ENCODE measurements around the gene DSCAM. TPM values are rescaled to one million over a fixed set of nuclear protein-coding genes. Genes with fewer than 3 reads are reported as not detected.

The DSCAM gene
- total RNA-seq, 3 donors from 2014 or later, result not detected

DNA sequence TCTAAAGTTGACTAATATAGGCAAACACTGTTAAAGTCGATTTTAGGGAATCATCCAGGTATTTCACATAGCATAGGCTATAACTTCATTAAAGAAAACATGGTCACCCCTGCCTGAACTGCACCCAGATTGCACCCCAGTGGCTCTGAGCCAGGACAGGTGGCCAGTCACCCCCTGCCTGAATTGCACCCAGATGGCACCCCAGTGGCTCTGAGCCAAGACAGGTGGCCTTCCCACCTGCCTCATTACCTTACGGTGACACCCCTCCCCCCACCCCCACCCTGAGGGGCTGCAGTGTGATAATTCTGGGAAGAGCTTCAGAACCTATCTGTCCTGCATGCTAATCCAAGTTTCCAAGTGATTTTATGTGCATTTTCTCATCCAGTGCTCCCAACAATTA, 78.9 kb downstream of the DSCAM start:
- Mint-ChIP-seq H3K9me3 (peaks cover 3% of the 10 kb centered on the region), H3K27me3 (ENCODE audit: low read depth) (no peaks in the 10 kb centered on the region), H3K4me1 (ENCODE audit: low read depth) (no peaks in the 10 kb centered on the region), H3K4me3 (no peak overlapping the region), H3K36me3 (ENCODE audit: insufficient read depth) (no peaks in the 10 kb centered on the region)
- ATAC-seq (no peak), DNase-seq (no peak)

GRCh38 chr21:40766381-40766780, 80.6 kb downstream of the DSCAM start:
- H3K27me3 Mint-ChIP-seq (ENCODE audit: low read depth), result no peaks in the 10 kb centered on the region
- ATAC-seq, result no peak
- no peak for DNase-seq
- peaks cover 3% of the 10 kb centered on the region for H3K9me3 Mint-ChIP-seq
- H3K4me3 Mint-ChIP-seq, result no peak overlapping the region
- H3K36me3 Mint-ChIP-seq (ENCODE audit: insufficient read depth), result no peaks in the 10 kb centered on the region
- H3K4me1 Mint-ChIP-seq (ENCODE audit: low read depth), result no peaks in the 10 kb centered on the region

DNA sequence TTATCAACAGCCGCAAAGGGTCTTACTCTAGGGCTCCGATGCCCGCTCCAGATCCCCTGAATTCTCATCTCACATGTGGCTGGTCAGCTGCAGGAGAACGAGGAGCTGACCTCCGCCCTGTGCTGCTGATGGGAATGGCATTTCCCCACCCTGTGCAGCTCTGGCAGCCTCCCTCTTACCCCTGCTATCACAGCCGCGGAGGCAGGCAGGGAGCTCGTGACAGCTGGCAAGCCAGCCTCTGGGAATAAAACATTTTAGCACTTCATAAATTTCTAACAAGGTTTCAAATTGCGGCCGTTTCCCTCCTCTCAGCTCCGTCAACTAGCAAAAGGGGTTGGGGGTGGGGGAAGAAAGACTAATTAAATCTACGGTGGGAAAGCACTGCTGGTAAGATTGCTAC, 81.1 kb downstream of the DSCAM start:
- peaks cover 3% of the 10 kb centered on the region for H3K9me3 Mint-ChIP-seq
- no peaks in the 10 kb centered on the region for H3K36me3 Mint-ChIP-seq (ENCODE audit: insufficient read depth)
- no peak overlapping the region for H3K4me3 Mint-ChIP-seq
- no peaks in the 10 kb centered on the region for H3K27me3 Mint-ChIP-seq (ENCODE audit: low read depth)
- no peak for DNase-seq
- ATAC-seq, result no peak
- H3K4me1 Mint-ChIP-seq (ENCODE audit: low read depth), result no peaks in the 10 kb centered on the region

GRCh38 chr21:40760821-40761220, 86.1 kb downstream of the DSCAM start:
- Mint-ChIP-seq H3K4me1 (ENCODE audit: low read depth) (no peaks in the 10 kb centered on the region), H3K4me3 (no peak overlapping the region), H3K27me3 (ENCODE audit: low read depth) (no peaks in the 10 kb centered on the region), H3K9me3 (peaks cover 3% of the 10 kb centered on the region), H3K36me3 (ENCODE audit: insufficient read depth) (no peaks in the 10 kb centered on the region)
- ATAC-seq (no peak), DNase-seq (no peak)

GRCh38 chr21:40759061-40759460, 87.9 kb downstream of the DSCAM start:
- no peaks in the 10 kb centered on the region for H3K4me1 Mint-ChIP-seq (ENCODE audit: low read depth)
- H3K4me3 Mint-ChIP-seq, result no peak overlapping the region
- H3K36me3 Mint-ChIP-seq (ENCODE audit: insufficient read depth), result no peaks in the 10 kb centered on the region
- ATAC-seq (no peak), DNase-seq (no peak)
- no peaks in the 10 kb centered on the region for H3K27me3 Mint-ChIP-seq (ENCODE audit: low read depth)
- peaks cover under 1% of the 10 kb centered on the region for H3K9me3 Mint-ChIP-seq

- ATAC-seq (no peak), DNase-seq (no peak)
- Mint-ChIP-seq H3K4me3 (no peak overlapping the region), H3K4me1 (ENCODE audit: low read depth) (no peaks in the 10 kb centered on the region), H3K36me3 (ENCODE audit: insufficient read depth) (no peaks in the 10 kb centered on the region), H3K27me3 (ENCODE audit: low read depth) (no peaks in the 10 kb centered on the region), H3K9me3 (no peaks in the 10 kb centered on the region)
Observed at GRCh38 chr21:40757366-40757765, 89.6 kb downstream of the DSCAM start.

DNA sequence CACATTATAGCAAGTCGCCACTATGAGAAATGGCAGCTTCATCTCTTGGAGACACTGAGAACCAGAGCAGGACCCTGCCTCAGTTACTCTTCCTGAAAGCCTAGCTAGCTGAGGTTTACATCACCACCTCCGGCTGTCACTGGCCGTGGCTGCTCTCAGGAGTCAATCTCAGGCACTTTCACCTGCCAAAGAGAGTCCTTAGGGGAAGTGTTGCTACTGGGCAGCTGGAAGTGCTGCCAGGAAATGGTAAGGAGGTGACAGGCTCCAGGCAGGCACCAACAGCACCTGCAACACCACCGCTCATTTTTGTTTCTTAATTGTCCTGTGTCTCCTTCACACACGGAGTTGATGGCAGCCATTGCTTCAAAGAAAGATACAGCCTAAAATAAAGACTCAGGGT, 92.5 kb downstream of the DSCAM start:
- DNase-seq (no peak), ATAC-seq (no peak)
- no peak overlapping the region for H3K4me3 Mint-ChIP-seq
- H3K36me3 Mint-ChIP-seq (ENCODE audit: insufficient read depth), result no peaks in the 10 kb centered on the region
- no peaks in the 10 kb centered on the region for H3K27me3 Mint-ChIP-seq (ENCODE audit: low read depth)
- no peaks in the 10 kb centered on the region for H3K4me1 Mint-ChIP-seq (ENCODE audit: low read depth)
- H3K9me3 Mint-ChIP-seq, result no peaks in the 10 kb centered on the region

GRCh38 chr21:40753756-40754155, 93.2 kb downstream of the DSCAM start:
- Mint-ChIP-seq H3K4me3 (no peak overlapping the region), H3K9me3 (no peaks in the 10 kb centered on the region), H3K4me1 (ENCODE audit: low read depth) (no peaks in the 10 kb centered on the region), H3K36me3 (ENCODE audit: insufficient read depth) (no peaks in the 10 kb centered on the region), H3K27me3 (ENCODE audit: low read depth) (no peaks in the 10 kb centered on the region)
- DNase-seq (no peak), ATAC-seq (no peak)

DNA sequence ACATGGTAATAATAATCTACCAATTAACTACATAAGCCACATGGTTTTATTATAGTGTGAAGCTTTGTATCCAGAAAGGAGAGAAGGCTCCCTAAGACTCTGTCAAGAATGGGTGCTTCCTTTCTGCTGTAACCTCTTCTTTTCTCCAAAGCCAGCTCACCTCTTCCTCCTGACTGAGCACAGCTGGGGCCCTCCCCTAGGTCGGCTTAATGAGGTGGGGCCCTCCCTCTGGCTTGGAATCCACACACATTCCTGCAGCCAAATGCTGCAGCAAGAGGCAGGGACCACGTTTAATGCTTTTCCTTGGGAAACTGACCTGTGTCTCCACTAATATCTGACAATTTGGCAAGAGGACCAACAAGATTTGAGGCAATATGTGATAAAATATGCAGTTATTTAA, 94.8 kb downstream of the DSCAM start:
- Mint-ChIP-seq H3K27me3 (ENCODE audit: low read depth) (no peaks in the 10 kb centered on the region), H3K4me1 (ENCODE audit: low read depth) (no peaks in the 10 kb centered on the region), H3K9me3 (no peaks in the 10 kb centered on the region), H3K4me3 (no peak overlapping the region), H3K36me3 (ENCODE audit: insufficient read depth) (no peaks in the 10 kb centered on the region)
- DNase-seq (no peak), ATAC-seq (no peak)

DNA sequence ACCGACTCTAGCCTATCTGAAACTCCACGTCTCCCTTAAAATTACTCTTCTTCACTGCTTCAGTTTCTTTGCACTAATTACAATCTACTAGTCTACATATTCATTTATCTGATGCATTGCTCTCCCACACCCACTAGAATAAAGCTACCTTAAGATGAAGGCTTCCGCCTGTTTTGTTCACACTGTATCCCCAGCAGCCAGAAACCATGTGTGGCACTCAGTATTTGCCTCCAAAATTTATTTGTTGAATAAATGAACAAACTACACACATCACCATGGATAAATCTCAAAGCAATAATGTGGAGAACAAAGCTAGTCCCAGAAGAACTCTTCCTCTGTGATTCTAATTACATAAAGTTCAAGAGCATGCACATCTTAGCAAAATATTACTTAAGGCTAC, 95.7 kb downstream of the DSCAM start:
- Mint-ChIP-seq H3K27me3 (ENCODE audit: low read depth) (no peaks in the 10 kb centered on the region), H3K9me3 (peaks cover 3% of the 10 kb centered on the region), H3K4me1 (ENCODE audit: low read depth) (no peaks in the 10 kb centered on the region), H3K4me3 (no peak overlapping the region), H3K36me3 (ENCODE audit: insufficient read depth) (no peaks in the 10 kb centered on the region)
- DNase-seq, result no peak
- no peak for ATAC-seq

- ATAC-seq, result no peak
- no peaks in the 10 kb centered on the region for H3K27me3 Mint-ChIP-seq (ENCODE audit: low read depth)
- DNase-seq, result no peak
- H3K9me3 Mint-ChIP-seq, result no peaks in the 10 kb centered on the region
- H3K36me3 Mint-ChIP-seq (ENCODE audit: insufficient read depth), result no peaks in the 10 kb centered on the region
- no peaks in the 10 kb centered on the region for H3K4me1 Mint-ChIP-seq (ENCODE audit: low read depth)
- no peak overlapping the region for H3K4me3 Mint-ChIP-seq
Observed at GRCh38 chr21:40736145-40736544, 110.8 kb downstream of the DSCAM start.

DNA sequence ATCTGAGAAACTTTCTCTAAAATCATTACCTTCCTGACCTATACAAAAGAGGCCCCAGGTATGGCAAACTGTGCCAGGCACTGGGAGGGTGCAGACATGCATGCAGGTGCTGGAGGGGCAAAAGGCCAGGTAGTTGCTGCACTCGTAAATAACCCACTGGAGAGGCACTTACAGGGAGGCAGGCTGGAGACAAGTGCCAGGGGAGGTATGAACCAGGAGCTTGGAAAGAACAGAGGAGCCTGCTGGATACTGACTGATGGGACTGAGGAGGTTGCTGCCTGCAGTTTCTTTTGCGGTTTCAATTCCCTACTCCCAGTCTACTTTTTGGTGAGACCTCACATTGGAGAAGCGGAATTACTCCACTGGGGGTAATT, 113.9 kb downstream of the DSCAM start:
- Mint-ChIP-seq H3K36me3 (ENCODE audit: insufficient read depth) (no peaks in the 10 kb centered on the region), H3K9me3 (no peaks in the 10 kb centered on the region), H3K27me3 (ENCODE audit: low read depth) (no peaks in the 10 kb centered on the region), H3K4me3 (no peak overlapping the region), H3K4me1 (ENCODE audit: low read depth) (no peaks in the 10 kb centered on the region)
- no peak for DNase-seq
- no peak for ATAC-seq

- H3K4me3 Mint-ChIP-seq, result no peak overlapping the region
- H3K27me3 Mint-ChIP-seq (ENCODE audit: low read depth), result no peaks in the 10 kb centered on the region
- ATAC-seq (no peak), DNase-seq (no peak)
- H3K36me3 Mint-ChIP-seq (ENCODE audit: insufficient read depth), result no peaks in the 10 kb centered on the region
- no peaks in the 10 kb centered on the region for H3K4me1 Mint-ChIP-seq (ENCODE audit: low read depth)
- H3K9me3 Mint-ChIP-seq, result no peaks in the 10 kb centered on the region
Observed at GRCh38 chr21:40732253-40733023, 114.5 kb downstream of the DSCAM start.

GRCh38 chr21:40731206-40731605, 115.8 kb downstream of the DSCAM start:
- H3K27me3 Mint-ChIP-seq (ENCODE audit: low read depth), result no peaks in the 10 kb centered on the region
- DNase-seq, result no peak
- H3K9me3 Mint-ChIP-seq, result no peaks in the 10 kb centered on the region
- no peak overlapping the region for H3K4me3 Mint-ChIP-seq
- H3K4me1 Mint-ChIP-seq (ENCODE audit: low read depth), result no peaks in the 10 kb centered on the region
- no peaks in the 10 kb centered on the region for H3K36me3 Mint-ChIP-seq (ENCODE audit: insufficient read depth)
- ATAC-seq, result no peak

GRCh38 chr21:40730426-40730800, 116.5 kb downstream of the DSCAM start:
- H3K36me3 Mint-ChIP-seq (ENCODE audit: insufficient read depth), result no peaks in the 10 kb centered on the region
- ATAC-seq (no peak), DNase-seq (no peak)
- H3K9me3 Mint-ChIP-seq, result no peaks in the 10 kb centered on the region
- H3K27me3 Mint-ChIP-seq (ENCODE audit: low read depth), result no peaks in the 10 kb centered on the region
- no peak overlapping the region for H3K4me3 Mint-ChIP-seq
- H3K4me1 Mint-ChIP-seq (ENCODE audit: low read depth), result no peaks in the 10 kb centered on the region

Measured in activated T-cell treated with anti-CD3 and anti-CD28 coated beads, Interleukin-2, amount 50 U/mL, for 4 hours (primary cell).